Activated naive CD4-positive, alpha-beta T cell treated with Interleukin-2 at 50 U/mL for 16 hours (primary cell): Measurements from ENCODE around the gene PKHD1.

Source experiments
- DNase-seq: peaks from one replicate; pipeline ENCODE4 v3.0.0-alpha.2; 2020

PKHD1 gene

GRCh38 chr6:51842804-51843378 lies 244.5 kb downstream of the PKHD1 start:
- no peak for DNase-seq

GRCh38 chr6:51842061-51842803 lies 245.2 kb downstream of the PKHD1 start:
- DNase-seq: no peak

GRCh38 chr6:51841626-51842025 lies 245.8 kb downstream of the PKHD1 start:
- DNase-seq: no peak

GRCh38 chr6:51839726-51840374 lies 247.6 kb downstream of the PKHD1 start:
- DNase-seq: no peak

- DNase-seq: no peak
Measured at GRCh38 chr6:51830666-51831065, 256.7 kb downstream of the PKHD1 start.

- no peak for DNase-seq
Measured at GRCh38 chr6:51827580-51827979, 259.8 kb downstream of the PKHD1 start.

- no peak for DNase-seq
Measured at GRCh38 chr6:51824940-51825339, 262.5 kb downstream of the PKHD1 start.

- DNase-seq: no peak
Measured at GRCh38 chr6:51820555-51820954, 266.9 kb downstream of the PKHD1 start.

- DNase-seq: no peak
Measured at GRCh38 chr6:51818520-51819022, 268.8 kb downstream of the PKHD1 start.

GRCh38 chr6:51817832-51818231 lies 269.6 kb downstream of the PKHD1 start:
- no peak for DNase-seq

- DNase-seq: no peak
Measured at GRCh38 chr6:51814418-51814817, 273.0 kb downstream of the PKHD1 start.

- no peak for DNase-seq
Measured at GRCh38 chr6:51813904-51814303, 273.5 kb downstream of the PKHD1 start.

GRCh38 chr6:51812231-51812630 lies 275.2 kb downstream of the PKHD1 start:
- no peak for DNase-seq

GRCh38 chr6:51805517-51805916 lies 281.9 kb downstream of the PKHD1 start:
- no peak for DNase-seq

GRCh38 chr6:51800603-51801002 lies 286.8 kb downstream of the PKHD1 start:
- DNase-seq: no peak

GRCh38 chr6:51793393-51793792 lies 294.0 kb downstream of the PKHD1 start:
- no peak for DNase-seq

GRCh38 chr6:51792273-51793030 lies 295.0 kb downstream of the PKHD1 start:
- no peak for DNase-seq

GRCh38 chr6:51790946-51791345 lies 296.5 kb downstream of the PKHD1 start:
- no peak for DNase-seq

GRCh38 chr6:51788121-51788520 lies 299.3 kb downstream of the PKHD1 start:
- DNase-seq: no peak

GRCh38 chr6:51778666-51779065 lies 308.7 kb downstream of the PKHD1 start:
- DNase-seq: no peak

GRCh38 chr6:51777618-51778017 lies 309.8 kb downstream of the PKHD1 start:
- DNase-seq: no peak

GRCh38 chr6:51775942-51776860 lies 311.2 kb downstream of the PKHD1 start:
- no peak for DNase-seq
